Spleen (tissue), 11 donors: ENCODE data around the gene FAM221A. TPM values are rescaled to one million over a fixed set of nuclear protein-coding genes. Genes with fewer than 3 reads are reported as not detected.
"Not testable (repeated sequence)": the region's sequence is repeated elsewhere in the genome, so short reads cannot be mapped to it uniquely, and the experiment has no call there.

Experiments
- DNase-seq: peaks from one replicate; pipeline ENCODE4 v3.0.0-alpha.2; 2020
- H3K27ac ChIP-seq, 8 donors: fragments of 200-600 bp; sonication (generic) in 7 of 8; 1 replicate in 4 of 8; 2 replicates in 4 of 8; pipeline versions ENCODE4 v1.5.0 to v1.8.0; 2016 to 2021; ENCODE audit warnings: inconsistent platforms in 4 of 8, mild to moderate bottlenecking in 4 of 8, moderate library complexity in 1 of 8
- H3K27me3 ChIP-seq, 7 donors: fragments of 200-600 bp; sonication (generic) in 6 of 7; replicated peaks in 1 of 7; 1 replicate in 4 of 7; 2 replicates in 3 of 7; pipeline versions ENCODE4 v1.5.0 to v1.8.0; 2016 to 2021; ENCODE audit warnings: inconsistent platforms in 3 of 7, mild to moderate bottlenecking in 1 of 7
- H3K36me3 ChIP-seq, 6 donors: fragments of 200-600 bp; sonication (generic) in 5 of 6; 1 replicate in 4 of 6; 2 replicates in 2 of 6; pipeline versions ENCODE4 v1.5.0 to v1.8.0; 2016 to 2021; ENCODE audit warnings: inconsistent platforms in 2 of 6
- H3K4me1 ChIP-seq, 6 donors: fragments of 200-600 bp; sonication (generic) in 5 of 6; 1 replicate in 3 of 6; 2 replicates in 3 of 6; pipeline versions ENCODE4 v1.5.0 to v1.8.0; 2016 to 2021; ENCODE audit warnings: inconsistent platforms in 3 of 6
- H3K4me3 ChIP-seq, 8 donors: fragments of 200-600 bp; sonication (generic) in 7 of 8; 1 replicate in 4 of 8; 2 replicates in 4 of 8; pipeline versions ENCODE4 v1.5.0 to v1.8.0; 2016 to 2021; ENCODE audit warnings: inconsistent platforms in 4 of 8, mild to moderate bottlenecking in 4 of 8, moderate library complexity in 2 of 8
- H3K9me3 ChIP-seq, 8 donors: fragments of 200-600 bp; sonication (generic) in 7 of 8; 1 replicate in 4 of 8; 2 replicates in 4 of 8; pipeline versions ENCODE4 v1.5.0 to v1.8.0; 2016 to 2021; ENCODE audit warnings: inconsistent platforms in 4 of 8
- CTCF ChIP-seq, 11 experiments: fragments of 200-600 bp in 7 of 11; fragments of 450-650 bp in 4 of 11; sonication (generic) in 4 of 11; IDR thresholded peaks in 8 of 11; conservative IDR thresholded peaks in 3 of 11; 1 replicate in 7 of 11; 2 replicates in 4 of 11; pipeline versions ENCODE4 v1.4.0 to v1.8.0; 2016 to 2021; ENCODE audit warnings: antibody characterized with exemption in 11 of 11, inconsistent platforms in 4 of 11, mild to moderate bottlenecking in 1 of 11
- POLR2A ChIP-seq, 3 donors: fragments of 450-650 bp; IDR thresholded peaks; one replicate each; pipeline ENCODE4 v1.5.1; 2017; ENCODE audit warnings: antibody characterized with exemption in 3 of 3, mild to moderate bottlenecking in 1 of 3
- POLR2AphosphoS5 ChIP-seq, 3 donors: sonication (generic); formaldehyde crosslinking; IDR thresholded peaks; one replicate each; pipeline ENCODE4 v1.5.1; 2017; ENCODE audit warnings: antibody characterized with exemption in 3 of 3
- WGBS, 5 donors: extraction: QIAGEN DNeasy Blood & Tissue Kit in 3 of 5; methylation state at CpG; one replicate each; pipeline versions ENCODE4 v1.1.5 to v1.1.7; 2013 to 2018; 5-methylcytosine and 5-hydroxymethylcytosine counted together
- intact Hi-C: fragments of 100-400 bp; cut with DNase I; formaldehyde crosslinking; loops from one replicate; pipeline ENCODE4 v1.15.0; 2023; ENCODE audit warnings: low total_unique reads
- polyA plus RNA-seq, 3 donors: library from polyadenylated mRNA; stranded (reverse); fragments of 200-250 nt; gene quantifications; one replicate each; pipeline ENCODE4 v1.2.1, GENCODE V29; 2013
- total RNA-seq, 7 donors: library from RNA; depleted of rRNA in 3 of 7; stranded (reverse); fragments of >200 nt in 3 of 7; fragmentation: NEBNext Ultra II Directional in 4 of 7; extraction: Animal tissue kit (Norgen Biotek cat#: 25700) in 4 of 7; gene quantifications; one replicate each; pipeline versions ENCODE4 v1.1.0 to v1.2.1, GENCODE V29; 2016 to 2021
- donor health status: healthy with polysubstance abuse.
- donor health status: DM: no; HTN: no; CAD: no; lungs with moderate emphysema.
- donor health status: DM: no; HTN: no; CAD: no.
- donor health status: Bipolar disorder and iron deficiency.
- donor health status: healthy.
- donor health status: DM: no; HTN: no; CAD: no.
- donor health status: DM: yes; HTN: yes; CAD: no.

Gene FAM221A
- total and polyA plus RNA-seq, 10 donors = 3.8 to 12.7 (median 6.6) TPM

GRCh38 chr7:23714579-23714978, 34.6 kb downstream of the FAM221A start:
- H3K27ac ChIP-seq = no peak overlapping the region
- no peaks in the 10 kb centered on the region for H3K27me3 ChIP-seq
- DNase-seq = no peak
- no peaks in the 10 kb centered on the region for H3K4me1 ChIP-seq
- no peaks in the 10 kb centered on the region for H3K9me3 ChIP-seq
- 54 to 94% (median 88%) methylated on average over 1 of the region's 1 CpG for WGBS, 5 donors
- no peaks in the 10 kb centered on the region for H3K36me3 ChIP-seq
- TF ChIP-seq POLR2AphosphoS5 (IDR thresholded peaks at IDR 0.05) = no peak
- no peak for TF ChIP-seq CTCF (IDR thresholded peaks at IDR 0.05 in 8 of 11, conservative IDR thresholded peaks at IDR 0.05 in 3 of 11)
- no peak for TF ChIP-seq POLR2A (IDR thresholded peaks at IDR 0.05)
- H3K4me3 ChIP-seq = no peak overlapping the region
- intact Hi-C loops = loop anchor here (5.0 to 10.0 kb wide), 2 partner anchors 142 to 440 kb away; no protein-coding TSS in a partner anchor

- TF ChIP-seq CTCF (IDR thresholded peaks at IDR 0.05 in 8 of 11, conservative IDR thresholded peaks at IDR 0.05 in 3 of 11) (no peak), POLR2AphosphoS5 (IDR thresholded peaks at IDR 0.05) (no peak), POLR2A (IDR thresholded peaks at IDR 0.05) (no peak)
- H3K27ac ChIP-seq = no peak overlapping the region
- no peaks in the 10 kb centered on the region for H3K4me1 ChIP-seq
- no peak for DNase-seq
- no peaks in the 10 kb centered on the region for H3K27me3 ChIP-seq
- H3K9me3 ChIP-seq = no peaks in the 10 kb centered on the region
- no peaks in the 10 kb centered on the region for H3K36me3 ChIP-seq
- WGBS, 5 donors = 62 to 96% (median 87%) methylated on average over 6 of the region's 6 CpGs
- no peak overlapping the region for H3K4me3 ChIP-seq
- intact Hi-C loops = loop anchor here (10.0 kb wide), 1 partner anchor 440 kb away; no protein-coding TSS in a partner anchor
Measured at GRCh38 chr7:23715099-23715498, 35.1 kb downstream of the FAM221A start.

GRCh38 chr7:23717788-23718187, 37.8 kb downstream of the FAM221A start:
- intact Hi-C loops = loop anchor here (10.0 kb wide), 1 partner anchor 443 kb away; no protein-coding TSS in a partner anchor

GRCh38 chr7:23721456-23721855, 41.5 kb downstream of the FAM221A start:
- intact Hi-C loops = no loop called here

More at GRCh38 chr7:23717788-23718187, 37.8 kb downstream of the FAM221A start:
- Histone ChIP-seq H3K36me3 (no peaks in the 10 kb centered on the region), H3K27ac (no peak overlapping the region), H3K4me1 (no peaks in the 10 kb centered on the region), H3K9me3 (no peaks in the 10 kb centered on the region), H3K27me3 (no peaks in the 10 kb centered on the region), H3K4me3 (no peak overlapping the region)
- TF ChIP-seq CTCF (IDR thresholded peaks at IDR 0.05 in 8 of 11, conservative IDR thresholded peaks at IDR 0.05 in 3 of 11) (no peak), POLR2AphosphoS5 (IDR thresholded peaks at IDR 0.05) (no peak)
- no peak for DNase-seq
- 92 to 100% (median 97%) methylated on average over 1 of the region's 1 CpG for WGBS, 5 donors

GRCh38 chr7:23722587-23723216, 42.7 kb downstream of the FAM221A start:
- H3K27me3 ChIP-seq, H3K36me3 ChIP-seq, H3K9me3 ChIP-seq, intact Hi-C loops, H3K4me1 ChIP-seq, DNase-seq, H3K4me3 ChIP-seq, H3K27ac ChIP-seq: not testable (repeated sequence)
- WGBS, 5 donors = 85 to 88% (median 87%) methylated on average over 19 to 21 of the region's 21 CpGs

More at GRCh38 chr7:23721456-23721855, 41.5 kb downstream of the FAM221A start:
- no peaks in the 10 kb centered on the region for H3K27me3 ChIP-seq
- no peaks in the 10 kb centered on the region for H3K9me3 ChIP-seq
- WGBS, 5 donors = 77 to 92% (median 85%) methylated on average over 4 of the region's 4 CpGs
- no peak overlapping the region for H3K4me3 ChIP-seq
- DNase-seq = no peak
- H3K36me3 ChIP-seq = no peaks in the 10 kb centered on the region
- TF ChIP-seq POLR2A (IDR thresholded peaks at IDR 0.05) = no peak
- TF ChIP-seq POLR2AphosphoS5 (IDR thresholded peaks at IDR 0.05) = no peak
- no peak for TF ChIP-seq CTCF (IDR thresholded peaks at IDR 0.05 in 8 of 11, conservative IDR thresholded peaks at IDR 0.05 in 3 of 11)
- H3K27ac ChIP-seq = no peak overlapping the region
- no peaks in the 10 kb centered on the region for H3K4me1 ChIP-seq

GRCh38 chr7:23724113-23724512, 44.1 kb downstream of the FAM221A start:
- DNase-seq, H3K4me1 ChIP-seq, H3K27ac ChIP-seq, H3K9me3 ChIP-seq, H3K36me3 ChIP-seq, intact Hi-C loops, H3K27me3 ChIP-seq, H3K4me3 ChIP-seq: not testable (repeated sequence)
- 66 to 94% (median 88%) methylated on average over 4 of the region's 4 CpGs for whole genome bisulfite sequencing, 5 donors
